ENCODE measurements around the gene OR5H15. TPM values are rescaled to one million over a fixed set of nuclear protein-coding genes. Genes with fewer than 3 reads are reported as not detected.

Gene OR5H15
- not detected in 2 replicates for total RNA-seq

GRCh38 chr3:98166396-98166795 is at the start of gene OR5H15:
OR5H15 (plus strand) TSS chr3:98166696; CDS start chr3:98168700, 2,004 bp downstream.

GRCh38 chr3:98130421-98130820 is 36.1 kb upstream of the OR5H15 start, which contains the start of gene OR5H1:
OR5H1 (plus strand) TSS chr3:98130721; CDS start chr3:98132698, 1,977 bp downstream.

GRCh38 chr3:98147179-98147578 is 19.3 kb upstream of the OR5H15 start, which contains the start of gene OR5H14:
OR5H14 (plus strand) TSS chr3:98147479; CDS start chr3:98149386, 1,907 bp downstream.

Other genes starting within 250 kb of the OR5H15 start
- 31.0 and 34.0 TPM in 2 replicates for gene RIOX2, start 194.3 kb upstream of the OR5H15 start, total RNA-seq
- gene GABRR3, start 131.4 kb upstream of the OR5H15 start, total RNA-seq: not detected in 2 replicates
- gene OR5AC2, start 79.5 kb upstream of the OR5H15 start, total RNA-seq: not detected in 2 replicates
- not detected in 2 replicates for gene OR5H1, start 36.0 kb upstream of the OR5H15 start, total RNA-seq
- gene OR5H14, start 19.2 kb upstream of the OR5H15 start, total RNA-seq: not detected in 2 replicates
- gene OR5H6, start 97.5 kb downstream of the OR5H15 start, total RNA-seq: not detected in 2 replicates
- gene OR5H2, start 115.8 kb downstream of the OR5H15 start, total RNA-seq: not detected in 2 replicates
- not detected in 2 replicates for gene OR5K4, start 187.2 kb downstream of the OR5H15 start, total RNA-seq
- gene OR5K3, start 224.0 kb downstream of the OR5H15 start, total RNA-seq: not detected in 2 replicates

All from myometrial cell (primary cell).